Measurements from ENCODE around the gene PIM2.

Gene PIM2

GRCh38 chrX:48942895-48943294, 24.1 kb upstream of the PIM2 start:
- no peak for TF ChIP-seq CTCF (IDR thresholded peaks at IDR 0.05; ENCODE audit: extremely low read depth, insufficient read depth, missing control alignments)
- in situ Hi-C loops (cut with MboI; ENCODE audit: low pct_unique_long_range_greater_than_20kb, low sequenced_read_pairs, unreplicated experiment) = no loop called here
- no peak for DNase-seq (ENCODE audit: low spot score)

GRCh38 chrX:48940404-48940955, 21.7 kb upstream of the PIM2 start:
- DNase-seq (ENCODE audit: low spot score) = no peak
- no peak for TF ChIP-seq CTCF (IDR thresholded peaks at IDR 0.05; ENCODE audit: extremely low read depth, insufficient read depth, missing control alignments)

DNA sequence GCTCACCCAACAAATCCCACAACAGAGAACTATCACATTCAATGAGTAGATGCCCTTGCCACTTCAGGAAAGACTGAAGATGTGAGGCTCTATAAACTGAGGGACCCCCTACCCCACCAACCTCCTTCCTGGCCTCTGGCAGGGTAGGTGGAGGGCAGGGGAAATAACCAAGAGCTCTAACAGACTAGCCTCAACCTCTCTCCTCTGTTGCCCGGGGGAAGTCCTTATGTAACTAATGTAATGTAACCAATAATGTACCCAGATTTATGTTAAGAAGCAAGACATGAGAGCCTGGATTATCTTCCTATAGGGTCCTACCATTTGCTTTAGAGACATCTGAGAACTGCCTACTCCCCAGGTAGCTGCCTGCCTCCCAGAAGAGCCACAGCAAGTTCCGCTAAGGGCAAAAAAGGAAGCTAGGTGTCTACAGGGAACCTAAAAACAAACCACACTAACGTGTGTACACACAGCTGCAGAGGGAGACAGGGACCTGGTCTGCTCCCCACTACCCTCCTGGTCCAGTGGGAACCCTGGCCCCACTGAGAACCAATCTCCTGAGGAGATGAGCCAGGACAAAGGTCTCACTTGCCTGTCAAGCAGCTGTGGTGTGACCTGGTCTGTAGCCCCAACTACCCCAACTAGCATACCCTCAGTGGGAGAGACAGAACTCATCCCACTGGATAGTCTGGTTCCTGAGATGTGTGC, 20.9 kb upstream of the PIM2 start:
- no peak for DNase-seq (ENCODE audit: low spot score)
- no peak for TF ChIP-seq CTCF (IDR thresholded peaks at IDR 0.05; ENCODE audit: extremely low read depth, insufficient read depth, missing control alignments)
- in situ Hi-C loops (cut with MboI; ENCODE audit: low pct_unique_long_range_greater_than_20kb, low sequenced_read_pairs, unreplicated experiment) = no loop called here

More at GRCh38 chrX:48940404-48940955, 21.7 kb upstream of the PIM2 start:
- in situ Hi-C loops (cut with MboI; ENCODE audit: low pct_unique_long_range_greater_than_20kb, low sequenced_read_pairs, unreplicated experiment) = no loop called here

GRCh38 chrX:48938721-48939425, 20.0 kb upstream of the PIM2 start:
- no peak for DNase-seq (ENCODE audit: low spot score)
- TF ChIP-seq CTCF (IDR thresholded peaks at IDR 0.05; ENCODE audit: extremely low read depth, insufficient read depth, missing control alignments) = no peak
- in situ Hi-C loops (cut with MboI; ENCODE audit: low pct_unique_long_range_greater_than_20kb, low sequenced_read_pairs, unreplicated experiment) = no loop called here

DNA sequence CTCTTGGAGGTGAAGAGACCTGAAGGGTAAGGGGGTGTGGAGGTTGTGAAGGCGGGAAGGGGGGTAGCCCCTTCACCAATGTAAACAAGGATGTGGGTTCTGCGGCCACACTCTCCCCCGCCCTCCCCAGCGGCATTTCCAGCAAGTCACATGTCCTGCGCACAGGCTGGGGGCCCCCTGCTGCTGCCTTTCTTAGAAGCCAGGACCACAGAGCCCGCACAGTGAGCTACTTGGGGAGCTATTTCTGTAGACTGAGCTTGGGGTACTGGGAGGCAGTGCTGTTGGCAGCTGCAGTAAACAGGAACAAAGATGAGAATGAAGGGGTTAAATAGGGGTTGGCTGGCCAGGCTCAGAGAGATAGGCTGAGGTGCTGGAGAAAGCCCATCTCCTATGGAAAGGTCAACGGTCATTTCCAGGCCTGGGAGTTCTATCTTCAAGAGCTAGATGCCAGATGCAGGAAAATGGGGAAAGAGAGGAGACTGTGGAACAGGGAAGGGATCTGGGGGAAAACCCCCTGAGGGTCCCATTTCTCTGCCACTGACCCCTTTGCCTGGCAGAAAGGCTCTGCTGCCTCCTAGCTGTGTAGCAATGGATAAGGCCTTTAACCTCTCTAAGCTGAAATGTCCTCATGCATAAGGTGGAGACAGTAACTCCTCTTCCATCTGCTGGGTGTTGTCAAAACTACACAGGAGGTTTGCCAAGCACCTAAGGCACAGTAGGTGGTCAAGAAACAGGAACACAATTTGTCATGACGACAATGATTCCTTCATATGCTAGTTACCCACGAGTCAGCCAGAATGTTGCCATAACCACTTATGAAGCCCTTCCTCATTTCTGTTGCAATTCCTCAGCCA, 18.5 kb upstream of the PIM2 start:
- in situ Hi-C loops (cut with MboI; ENCODE audit: low pct_unique_long_range_greater_than_20kb, low sequenced_read_pairs, unreplicated experiment) = no loop called here
- peak; percentile 50 for TF ChIP-seq CTCF (IDR thresholded peaks at IDR 0.05; ENCODE audit: extremely low read depth, insufficient read depth, missing control alignments)
- peak; percentile 70 for DNase-seq (ENCODE audit: low spot score)

GRCh38 chrX:48936429-48937053, 17.7 kb upstream of the PIM2 start:
- in situ Hi-C loops (cut with MboI; ENCODE audit: low pct_unique_long_range_greater_than_20kb, low sequenced_read_pairs, unreplicated experiment) = no loop called here
- no peak for DNase-seq (ENCODE audit: low spot score)
- TF ChIP-seq CTCF (IDR thresholded peaks at IDR 0.05; ENCODE audit: extremely low read depth, insufficient read depth, missing control alignments) = no peak

Data from GM13977 (cell line).